H1 (cell line): ENCODE results near the gene SNRNP70. TPM values are rescaled to one million over a fixed set of nuclear protein-coding genes. Genes with fewer than 3 reads are reported as not detected.

ENCODE experiments used
- E2F6 ChIP-seq: IDR thresholded peaks from 2 replicates; pipeline ENCODE4 v1.6.1; 2012; ENCODE audit warnings: inconsistent platforms
- EGR1 ChIP-seq: IDR thresholded peaks from 2 replicates; pipeline ENCODE4 v1.6.1; 2011; ENCODE audit warnings: low read depth, low read length, borderline replicate concordance
- GABPA ChIP-seq: IDR thresholded peaks from 2 replicates; pipeline ENCODE4 v1.6.1; 2011; ENCODE audit warnings: mild to moderate bottlenecking, low read length, moderate library complexity, borderline replicate concordance; ENCODE audit not compliant: insufficient read depth
- HDAC6 ChIP-seq: IDR thresholded peaks from one replicate; pipeline ENCODE4 v1.7.1; 2012; ENCODE audit warnings: low read depth, mild to moderate bottlenecking, inconsistent platforms, low read length, moderate library complexity
- KDM1A ChIP-seq: fragments of 200-600, 300-600 bp; sonication (generic); IDR thresholded peaks from 2 replicates; pipeline ENCODE4 v1.7.1; 2016; ENCODE audit warnings: mild to moderate bottlenecking, low read length, borderline replicate concordance
- PHF8 ChIP-seq: fragments of 200-600 bp; sonication (generic); conservative IDR thresholded peaks from 2 replicates; pipeline ENCODE4 v1.7.1; 2012; ENCODE audit warnings: low read depth, mild to moderate bottlenecking, inconsistent platforms, low read length, moderate library complexity
- SP1 ChIP-seq: IDR thresholded peaks from 2 replicates; pipeline ENCODE4 v1.6.1; 2011; ENCODE audit warnings: low read depth, low read length
- SUZ12 ChIP-seq: fragments of 200-600 bp; sonication (generic); IDR thresholded peaks from 2 replicates; pipeline ENCODE4 v1.6.1; 2012; ENCODE audit warnings: mild to moderate bottlenecking, inconsistent platforms, low read length, moderate library complexity, mixed read lengths
- polyA plus RNA-seq, 7 experiments: library from polyadenylated mRNA; depleted of rRNA in 3 of 7; stranded (reverse) in 5 of 7; unstranded in 2 of 7; fragments of >200 nt in 5 of 7; fragments of 200-250 nt in 2 of 7; gene quantifications; 1 replicate in 5 of 7; 2 replicates in 1 of 7; 4 replicates in 1 of 7; pipeline versions ENCODE4 v1.2.1 to v1.2.3, GENCODE V29; 2011 to 2013; ENCODE audit warnings: missing spikeins in 2 of 7, mixed read lengths in 2 of 7
- total RNA-seq: library from RNA; stranded (reverse); fragmentation: NEBNext Ultra II Directional; extraction: Animal tissue kit (Norgen Biotek cat#: 25700); gene quantifications from 2 replicates; pipeline ENCODE4 v1.2.1, GENCODE V29; 2021

Gene SNRNP70
- total and polyA plus RNA-seq, 2 of the 8 experiments (the other 6 are each of a cell fraction or from before 2014, with no cell fraction given): 231 to 235 TPM

- no peak for TF ChIP-seq GABPA
- 0 out of 2 replicates have a peak, but pooled peaks have one; percentile 17 for TF ChIP-seq PHF8
- peak; percentile 29; the same call in 1 of the 2 replicates for TF ChIP-seq KDM1A
- peak; percentile 96 for TF ChIP-seq E2F6
- TF ChIP-seq SP1: 0 out of 2 replicates have a peak, but pooled peaks have one; percentile 28
- peak; percentile 64; the same call in 1 of the 2 replicates for TF ChIP-seq EGR1
- TF ChIP-seq HDAC6: no peak
- TF ChIP-seq SUZ12: peak; percentile 41
- TF ChIP-seq, all 59 proteins: peak for 10
Observed at GRCh38 chr19:49071860-49072547, 13.2 kb upstream of the SNRNP70 start (continued).
